Neural cell (in vitro differentiated cells): ENCODE data around the gene PMEL. TPM values are rescaled to one million over a fixed set of nuclear protein-coding genes. Genes with fewer than 3 reads are reported as not detected.

Experiments
- H2AFZ ChIP-seq: fragments of 200-600, 300-800 bp; sonication (generic), shearing (Covaris generic); 2 replicates; pipeline ENCODE4 v1.6.0; 2014; ENCODE audit warnings: low read depth, mild to moderate bottlenecking, antibody characterized with exemption, low read length, moderate library complexity
- H3F3A ChIP-seq: fragments of 200-600 bp; shearing (Covaris generic); 2 replicates; pipeline ENCODE4 v1.6.1; 2016; ENCODE audit warnings: mild to moderate bottlenecking, moderate library complexity, mixed read lengths, antibody characterized with exemption, low read length; ENCODE audit not compliant: insufficient read depth, poor library complexity, severe bottlenecking
- H3K27ac ChIP-seq: fragments of 200-600, 300-800 bp; sonication (generic), shearing (Covaris generic); 2 replicates; pipeline ENCODE4 v1.5.1; 2014; ENCODE audit warnings: mild to moderate bottlenecking, low read length, moderate library complexity
- H3K27me3 ChIP-seq: fragments of 300-800, 200-600 bp; sonication (generic), shearing (Covaris generic); 2 replicates; pipeline ENCODE4 v1.6.0; 2014; ENCODE audit warnings: mild to moderate bottlenecking, low read depth, low read length, moderate library complexity; ENCODE audit not compliant: insufficient read depth
- H3K36me3 ChIP-seq: fragments of 300-800, 200-600 bp; sonication (generic), shearing (Covaris generic); 2 replicates; pipeline ENCODE4 v1.5.1; 2014; ENCODE audit warnings: mild to moderate bottlenecking, antibody characterized with exemption, low read length, moderate library complexity; ENCODE audit not compliant: insufficient read depth
- H3K4me2 ChIP-seq: fragments of 300-800, 200-600 bp; sonication (generic), shearing (Covaris generic); 2 replicates; pipeline ENCODE4 v1.6.0; 2014; ENCODE audit warnings: mild to moderate bottlenecking, low read length
- H3K4me3 ChIP-seq: fragments of 300-800, 200-600 bp; sonication (generic), shearing (Covaris generic); 2 replicates; pipeline ENCODE4 v1.5.1; 2014; ENCODE audit warnings: mild to moderate bottlenecking, low read length, moderate library complexity
- H3K79me2 ChIP-seq: fragments of 200-600 bp; shearing (Covaris generic); replicated peaks from 2 replicates; pipeline ENCODE4 v1.6.0; 2014; ENCODE audit warnings: mild to moderate bottlenecking, low read length, moderate library complexity; ENCODE audit not compliant: insufficient read depth
- H3K9ac ChIP-seq: fragments of 300-800, 200-600 bp; sonication (generic), shearing (Covaris generic); 2 replicates; pipeline ENCODE4 v1.6.1; 2016; ENCODE audit warnings: mild to moderate bottlenecking, low read length, mixed read lengths
- H3K9me2 ChIP-seq: fragments of 200-600 bp; shearing (Covaris generic); 2 replicates; pipeline ENCODE4 v1.6.1; 2016; ENCODE audit warnings: mild to moderate bottlenecking, low read length, mixed read lengths; ENCODE audit not compliant: insufficient read depth
- H3K9me3 ChIP-seq: fragments of 200-600, 300-800 bp; sonication (generic), shearing (Covaris generic); 2 replicates; pipeline ENCODE4 v1.6.1; 2016; ENCODE audit warnings: mild to moderate bottlenecking, mixed run types, low read length, moderate library complexity, mixed read lengths
- H4K20me1 ChIP-seq: fragments of 200-600 bp; shearing (Covaris generic); 2 replicates; pipeline ENCODE4 v1.6.1; 2016; ENCODE audit warnings: mild to moderate bottlenecking, mixed run types; ENCODE audit not compliant: insufficient read depth
- CTCF ChIP-seq: fragments of 450-650 bp; IDR thresholded peaks from 2 replicates; pipeline ENCODE4 v1.5.1; 2014; ENCODE audit warnings: antibody characterized with exemption, mild to moderate bottlenecking, moderate library complexity; ENCODE audit not compliant: poor library complexity, severe bottlenecking
- EP300 ChIP-seq: fragments of 450-650 bp; conservative IDR thresholded peaks from 2 replicates; pipeline ENCODE4 v1.6.1; 2014; ENCODE audit warnings: antibody characterized with exemption, mild to moderate bottlenecking, moderate library complexity; ENCODE audit not compliant: poor library complexity, severe bottlenecking
- EZH2 ChIP-seq: fragments of 200-600, 300-800 bp; shearing (Covaris generic), sonication (generic); IDR thresholded peaks from 2 replicates; pipeline ENCODE4 v1.6.1; 2014; ENCODE audit warnings: antibody characterized with exemption, low read length, borderline replicate concordance, mild to moderate bottlenecking; ENCODE audit not compliant: insufficient read depth, poor library complexity, severe bottlenecking
- MXI1 ChIP-seq: fragments of 450-650 bp; conservative IDR thresholded peaks from 2 replicates; pipeline ENCODE4 v1.6.1; 2014; ENCODE audit warnings: antibody characterized with exemption, mild to moderate bottlenecking; ENCODE audit not compliant: poor library complexity, severe bottlenecking
- POLR2AphosphoS5 ChIP-seq: IDR thresholded peaks from 2 replicates; pipeline ENCODE4 v1.6.1; 2012
- RAD21 ChIP-seq: fragments of 450-650 bp; conservative IDR thresholded peaks from 2 replicates; pipeline ENCODE4 v1.6.1; 2014; ENCODE audit warnings: antibody characterized with exemption, mild to moderate bottlenecking, moderate library complexity
- REST ChIP-seq: IDR thresholded peaks from 2 replicates; pipeline ENCODE4 v1.6.1; 2012; ENCODE audit warnings: borderline replicate concordance
- SMC3 ChIP-seq: fragments of 450-650 bp; conservative IDR thresholded peaks from 2 replicates; pipeline ENCODE4 v1.6.1; 2014; ENCODE audit warnings: antibody characterized with exemption, mild to moderate bottlenecking, moderate library complexity; ENCODE audit not compliant: poor library complexity
- TAF1 ChIP-seq: IDR thresholded peaks from 2 replicates; pipeline ENCODE4 v1.6.1; 2012; ENCODE audit warnings: low read depth
- polyA plus RNA-seq: library from polyadenylated mRNA; depleted of rRNA; stranded (reverse); fragments of >200 nt; gene quantifications from 2 replicates; pipeline ENCODE4 v1.2.3, GENCODE V29; 2014

The PMEL gene
- polyA plus RNA-seq, 1 donor from 2014 or later, result not detected

- Histone ChIP-seq H3K27ac (peak within 1 kb of the TSS; percentile 70), H3F3A (no peaks in the 10 kb centered on the region), H3K4me3 (peak within 1 kb of the TSS; percentile 80), H3K9me3 (no peaks in the 10 kb centered on the region), H2AFZ (peak within 1 kb of the TSS; percentile 3), H3K27me3 (no peaks in the 10 kb centered on the region), H3K9ac (peak within 1 kb of the TSS; percentile 75), H3K4me2 (peak within 1 kb of the TSS; percentile 68), H3K79me2 (peaks cover 4% of the 10 kb centered on the region), H3K9me2 (no peaks in the 10 kb centered on the region), H3K36me3 (no peaks in the 10 kb centered on the region), H4K20me1 (no peaks in the 10 kb centered on the region)
- TF ChIP-seq POLR2AphosphoS5, result peak; percentile 61
- no peak for TF ChIP-seq EP300
- no peak for TF ChIP-seq RAD21
- no peak for TF ChIP-seq CTCF
- TF ChIP-seq TAF1, result peak; percentile 60
- TF ChIP-seq MXI1, result peak; percentile 23
- no peak for TF ChIP-seq SMC3
- TF ChIP-seq EZH2, result no peak
- TF ChIP-seq REST, result peak; percentile 60
Measured at GRCh38 chr12:55996715-55997534, 31.1 kb upstream of the PMEL start, which contains the start of gene SUOX. TSS of gene SUOX (plus strand) at chr12:55997276. CDS start at chr12:56002222, 4,946 bp downstream.

- Histone ChIP-seq H3K4me2 (peak overlapping the region; percentile 1), H3K4me3 (peak overlapping the region; percentile 80), H2AFZ (no peak overlapping the region), H3K79me2 (peaks cover 4% of the 10 kb centered on the region), H3K9me3 (no peaks in the 10 kb centered on the region), H3K9me2 (no peaks in the 10 kb centered on the region), H3K27ac (peak overlapping the region; percentile 70), H3F3A (no peaks in the 10 kb centered on the region), H3K27me3 (no peaks in the 10 kb centered on the region), H3K9ac (peak overlapping the region; percentile 75), H4K20me1 (no peaks in the 10 kb centered on the region), H3K36me3 (no peaks in the 10 kb centered on the region)
- TF ChIP-seq SMC3 (peak; percentile 77), EZH2 (no peak), REST (no peak), EP300 (no peak), MXI1 (no peak), RAD21 (peak; percentile 80), TAF1 (no peak), CTCF (peak; percentile 88), POLR2AphosphoS5 (no peak)
Measured at GRCh38 chr12:55996201-55996714, 30.4 kb upstream of the PMEL start.
